Esophagus muscularis mucosa (tissue), 3 donors: ENCODE data around the gene FGD5.

Experiments used
- POLR2A ChIP-seq: fragments of 450-650 bp; IDR thresholded peaks from one replicate; pipeline ENCODE4 v1.6.1; 2017; ENCODE audit warnings: antibody characterized with exemption, moderate library complexity, mild to moderate bottlenecking, low read depth
- POLR2AphosphoS5 ChIP-seq, 2 donors: sonication (generic); formaldehyde crosslinking; IDR thresholded peaks; one replicate each; pipeline ENCODE4 v1.6.1; 2017; ENCODE audit warnings: antibody characterized with exemption in 2 of 2
- TF ChIP-seq, protein P1 (sequence below), 3 experiments: fragments of 200-600 bp in 2 of 3; fragments of 450-650 bp in 1 of 3; sonication (generic) in 2 of 3; IDR thresholded peaks; one replicate each; pipeline ENCODE4 v1.5.1; 2017 to 2019; ENCODE audit warnings: antibody characterized with exemption in 3 of 3, mild to moderate bottlenecking in 2 of 3, moderate library complexity in 1 of 3

DNA sequence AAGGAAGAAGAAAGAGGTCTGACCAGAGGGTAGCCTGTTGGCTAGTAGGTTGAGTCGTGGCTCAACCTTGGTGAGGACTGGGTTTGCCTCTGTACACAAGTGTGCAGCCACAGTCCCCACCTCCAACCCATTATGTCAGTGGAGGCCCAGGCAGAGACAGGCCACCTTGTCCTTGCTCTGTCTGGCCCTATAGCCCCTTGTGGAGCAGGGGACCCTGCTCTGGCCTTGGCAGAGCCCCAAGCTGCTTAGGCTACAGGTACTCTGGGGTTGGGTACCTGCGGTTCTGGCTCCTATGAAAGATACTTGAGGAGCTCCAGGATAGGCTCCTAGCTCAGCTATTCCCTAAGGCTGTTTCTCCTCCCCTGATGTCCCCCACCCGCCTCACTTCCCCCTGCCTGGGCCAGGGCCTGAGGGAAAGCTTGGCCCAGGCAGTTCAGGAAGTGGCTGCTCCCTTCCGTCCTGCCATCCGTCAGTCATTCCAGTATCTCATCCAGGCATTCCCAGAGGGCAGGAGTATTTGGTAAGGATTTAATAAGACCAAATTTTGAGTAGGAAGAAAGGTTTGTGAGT, 44.0 kb downstream of the FGD5 start:
- TF ChIP-seq, protein P1, sequence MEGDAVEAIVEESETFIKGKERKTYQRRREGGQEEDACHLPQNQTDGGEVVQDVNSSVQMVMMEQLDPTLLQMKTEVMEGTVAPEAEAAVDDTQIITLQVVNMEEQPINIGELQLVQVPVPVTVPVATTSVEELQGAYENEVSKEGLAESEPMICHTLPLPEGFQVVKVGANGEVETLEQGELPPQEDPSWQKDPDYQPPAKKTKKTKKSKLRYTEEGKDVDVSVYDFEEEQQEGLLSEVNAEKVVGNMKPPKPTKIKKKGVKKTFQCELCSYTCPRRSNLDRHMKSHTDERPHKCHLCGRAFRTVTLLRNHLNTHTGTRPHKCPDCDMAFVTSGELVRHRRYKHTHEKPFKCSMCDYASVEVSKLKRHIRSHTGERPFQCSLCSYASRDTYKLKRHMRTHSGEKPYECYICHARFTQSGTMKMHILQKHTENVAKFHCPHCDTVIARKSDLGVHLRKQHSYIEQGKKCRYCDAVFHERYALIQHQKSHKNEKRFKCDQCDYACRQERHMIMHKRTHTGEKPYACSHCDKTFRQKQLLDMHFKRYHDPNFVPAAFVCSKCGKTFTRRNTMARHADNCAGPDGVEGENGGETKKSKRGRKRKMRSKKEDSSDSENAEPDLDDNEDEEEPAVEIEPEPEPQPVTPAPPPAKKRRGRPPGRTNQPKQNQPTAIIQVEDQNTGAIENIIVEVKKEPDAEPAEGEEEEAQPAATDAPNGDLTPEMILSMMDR (IDR thresholded peaks at IDR 0.05): no peak
- TF ChIP-seq POLR2A: no peak
- TF ChIP-seq POLR2AphosphoS5 (IDR thresholded peaks at IDR 0.05): no peak
